Naive B cell (primary cell): ENCODE measurements around the gene LARP4B. TPM values are rescaled to one million over a fixed set of nuclear protein-coding genes. Genes with fewer than 3 reads are reported as not detected.
"Not testable (repeated sequence)": the region's sequence is repeated elsewhere in the genome, so short reads cannot be mapped to it uniquely, and the experiment has no call there.

Experiments used
- ATAC-seq, 2 donors: fragments of 150-1000 bp; cut with Tn5 transposase; 2 replicates each; pipeline ENCODE4 v1.10.0; 2021; ENCODE audit warnings: low read depth in 2 of 2, mild to moderate bottlenecking in 2 of 2, moderate library complexity in 2 of 2
- DNase-seq: peaks from one replicate; pipeline ENCODE4 v3.0.0; 2022
- H3K27ac Mint-ChIP-seq, 6 donors: one replicate each; pipeline ENCODE4 v1.8.0; 2020 to 2022; ENCODE audit warnings: mild to moderate bottlenecking in 6 of 6, mixed read lengths in 6 of 6, moderate library complexity in 5 of 6, inconsistent platforms in 2 of 6
- H3K27me3 Mint-ChIP-seq, 3 donors: one replicate each; pipeline ENCODE4 v1.8.0; 2021 to 2022; ENCODE audit warnings: mixed read lengths in 3 of 3, mild to moderate bottlenecking in 1 of 3
- H3K36me3 Mint-ChIP-seq, 2 donors: one replicate each; pipeline ENCODE4 v1.8.0; 2020 to 2022; ENCODE audit warnings: mixed read lengths in 2 of 2, inconsistent platforms in 1 of 2, mild to moderate bottlenecking in 1 of 2
- H3K4me1 Mint-ChIP-seq, 3 donors: one replicate each; pipeline ENCODE4 v1.8.0; 2020 to 2022; ENCODE audit warnings: mixed read lengths in 3 of 3, inconsistent platforms in 1 of 3, mild to moderate bottlenecking in 1 of 3, moderate library complexity in 1 of 3
- H3K4me3 Mint-ChIP-seq, 8 donors: one replicate each; pipeline ENCODE4 v1.8.0; 2020 to 2022; ENCODE audit warnings: mild to moderate bottlenecking in 8 of 8, mixed read lengths in 8 of 8, moderate library complexity in 8 of 8, inconsistent platforms in 2 of 8
- H3K9me3 Mint-ChIP-seq, 7 donors: one replicate each; pipeline ENCODE4 v1.8.0; 2020 to 2022; ENCODE audit warnings: mixed read lengths in 7 of 7, mild to moderate bottlenecking in 5 of 7, inconsistent platforms in 2 of 7, moderate library complexity in 1 of 7
- polyA plus RNA-seq, 6 donors: library from polyadenylated mRNA; unstranded; fragments of 300-500 nt; fragmentation: Illumina TruSeq; gene quantifications; one replicate each; pipeline ENCODE4 v1.2.3, GENCODE V29; 2021; ENCODE audit warnings: low read depth in 6 of 6

The LARP4B gene
- polyA plus RNA-seq, 6 donors from 2014 or later: 19.3 to 42.8 (median 33.1) TPM

DNA sequence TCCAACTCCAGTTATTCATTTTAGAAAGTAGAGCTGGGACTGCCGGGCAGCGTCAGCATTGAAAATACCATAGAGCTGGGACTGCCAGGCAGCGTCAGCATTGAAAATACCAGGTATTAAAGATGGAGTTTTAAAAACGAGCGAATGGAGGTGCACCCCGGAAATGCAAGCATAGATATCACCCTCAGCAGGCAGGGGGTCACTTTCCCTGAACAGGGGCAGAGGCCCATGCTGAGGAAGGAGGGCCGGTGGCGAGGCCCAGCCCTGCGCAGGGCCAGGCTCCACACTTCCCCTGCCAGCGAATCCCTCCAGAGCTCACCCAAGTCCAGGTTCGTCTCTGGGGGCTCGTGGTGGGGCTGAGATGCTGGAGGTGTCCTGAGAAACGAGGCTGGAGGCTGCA is 157.3 kb downstream of the LARP4B start:
- no peaks in the 10 kb centered on the region for H3K36me3 Mint-ChIP-seq
- H3K4me1 Mint-ChIP-seq: no peaks in the 10 kb centered on the region
- DNase-seq (no peak), ATAC-seq (no peak)
- peaks cover 0 to 12% (median 5%) of the 10 kb centered on the region in 7 donors for H3K9me3 Mint-ChIP-seq
- H3K4me3 Mint-ChIP-seq: no peak overlapping the region
- H3K27ac Mint-ChIP-seq: peak overlapping the region in 1 of 6 donors; percentile 81
- H3K27me3 Mint-ChIP-seq: no peaks in the 10 kb centered on the region

DNA sequence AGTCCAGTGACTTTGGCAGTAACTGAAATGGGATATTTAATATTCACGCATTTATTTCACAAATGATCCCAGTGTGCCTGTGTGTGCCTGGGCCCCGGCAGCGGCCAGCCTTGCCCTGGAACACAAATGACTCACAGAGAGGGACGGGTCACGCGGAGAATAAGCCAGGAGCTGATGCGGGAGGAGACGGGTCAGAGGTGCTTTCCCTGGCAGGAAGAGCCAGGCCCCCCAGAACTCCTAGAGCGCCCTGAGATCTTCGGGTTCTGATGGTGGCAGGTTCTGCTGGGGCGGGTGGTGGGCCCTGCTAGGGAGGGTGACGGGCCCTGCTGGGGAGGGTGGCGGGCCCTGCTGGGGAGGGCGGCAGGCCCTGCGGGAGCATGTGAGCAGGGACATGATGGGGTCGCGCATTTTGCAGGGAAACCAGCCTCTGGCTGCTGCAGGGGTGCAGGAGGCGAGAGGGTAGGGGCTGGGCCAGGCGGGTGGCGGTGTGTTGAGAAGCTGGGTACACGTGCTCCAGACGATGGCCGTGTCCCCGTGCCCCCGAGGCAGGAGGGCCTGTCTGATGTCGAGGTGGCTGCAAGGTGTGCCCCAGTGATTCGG is 157.8 kb downstream of the LARP4B start:
- H3K4me1 Mint-ChIP-seq: no peaks in the 10 kb centered on the region

DNA sequence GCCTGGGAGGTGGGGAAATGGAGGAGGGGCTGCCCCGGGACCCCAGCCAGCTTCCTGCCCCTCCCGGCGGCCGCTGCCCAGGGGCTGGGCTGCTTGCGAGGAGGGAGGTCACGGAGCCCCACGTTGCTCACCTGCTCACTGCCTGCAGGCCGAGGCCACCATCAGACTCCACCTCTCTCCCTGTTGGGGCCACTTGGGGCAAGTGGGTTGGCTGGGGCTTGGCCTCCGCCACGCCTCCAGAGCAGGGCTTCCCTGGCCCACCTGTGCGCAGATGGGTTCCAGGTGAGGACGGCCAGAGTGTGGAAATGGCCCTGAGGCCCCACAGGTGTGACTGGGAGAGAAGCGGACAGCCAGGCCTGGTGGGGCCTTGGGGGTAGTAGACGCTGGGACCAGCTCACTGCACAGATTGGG is 159.3 kb downstream of the LARP4B start:
- no peak for DNase-seq
- Mint-ChIP-seq H3K27me3 (peaks cover 0 to 3% (median 0%) of the 10 kb centered on the region in 3 donors), H3K27ac (no peak overlapping the region), H3K4me3 (no peak overlapping the region), H3K9me3 (peaks cover 2 to 29% (median 19%) of the 10 kb centered on the region in 7 donors), H3K36me3 (no peaks in the 10 kb centered on the region), H3K4me1 (no peaks in the 10 kb centered on the region)
- no peak for ATAC-seq

More for the DNA sequence above, 157.8 kb downstream of the LARP4B start:
- Mint-ChIP-seq H3K9me3 (peaks cover 0 to 18% (median 7%) of the 10 kb centered on the region in 7 donors), H3K27me3 (no peaks in the 10 kb centered on the region), H3K27ac (no peak overlapping the region), H3K36me3 (no peaks in the 10 kb centered on the region), H3K4me3 (no peak overlapping the region)
- no peak for ATAC-seq
- DNase-seq: no peak

DNA sequence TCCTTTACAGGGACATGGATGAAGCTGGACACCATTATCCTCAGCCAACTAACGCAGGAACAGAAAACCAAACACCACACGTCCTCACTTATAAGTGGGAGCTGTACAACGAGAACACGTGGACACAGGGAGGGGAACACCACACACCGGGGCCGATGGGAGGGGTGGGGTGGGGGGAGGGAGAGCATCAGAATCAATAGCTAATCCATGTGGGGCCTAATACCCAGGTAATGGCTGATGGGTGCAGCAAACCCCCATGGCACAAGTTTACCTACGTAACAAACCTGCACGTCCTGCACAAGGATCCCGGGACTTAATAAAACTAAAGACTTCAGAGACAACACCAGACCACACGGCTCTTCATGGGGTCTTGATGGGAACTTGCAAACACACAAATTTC is 159.9 kb downstream of the LARP4B start:
- no peaks in the 10 kb centered on the region for H3K4me1 Mint-ChIP-seq
- no peak for ATAC-seq
- no peak overlapping the region for H3K4me3 Mint-ChIP-seq
- DNase-seq: no peak
- no peak overlapping the region for H3K27ac Mint-ChIP-seq
- peaks cover 3 to 32% (median 20%) of the 10 kb centered on the region in 7 donors for H3K9me3 Mint-ChIP-seq
- H3K27me3 Mint-ChIP-seq: peaks cover 0 to 4% (median 0%) of the 10 kb centered on the region in 3 donors
- H3K36me3 Mint-ChIP-seq: no peaks in the 10 kb centered on the region

DNA sequence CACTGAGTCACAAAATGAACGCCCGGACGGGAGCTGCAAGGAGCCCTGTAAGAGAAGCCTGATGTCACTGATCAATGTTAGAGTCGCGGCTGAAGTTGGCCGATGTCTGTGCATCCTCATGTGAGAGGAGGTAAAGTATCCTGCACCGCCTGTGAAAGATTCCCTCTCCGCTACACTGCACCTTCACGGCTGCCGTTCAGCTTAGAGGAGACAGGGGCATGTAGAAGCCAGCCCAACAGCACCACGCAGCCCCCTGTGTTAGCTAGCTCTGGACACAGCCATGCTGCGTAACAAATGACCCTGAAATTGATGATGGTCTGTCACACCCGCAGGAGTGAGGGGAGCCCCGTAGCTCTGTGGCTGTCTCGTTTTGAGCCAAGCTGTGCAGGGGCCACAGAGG is 160.5 kb downstream of the LARP4B start:
- ATAC-seq: no peak
- Mint-ChIP-seq H3K27me3 (peaks cover 0 to 4% (median 0%) of the 10 kb centered on the region in 3 donors), H3K27ac (peak overlapping the region in 1 of 6 donors; percentile 32), H3K9me3 (peaks cover 3 to 32% (median 20%) of the 10 kb centered on the region in 7 donors), H3K4me3 (no peak overlapping the region), H3K4me1 (no peaks in the 10 kb centered on the region), H3K36me3 (no peaks in the 10 kb centered on the region)
- no peak for DNase-seq

DNA sequence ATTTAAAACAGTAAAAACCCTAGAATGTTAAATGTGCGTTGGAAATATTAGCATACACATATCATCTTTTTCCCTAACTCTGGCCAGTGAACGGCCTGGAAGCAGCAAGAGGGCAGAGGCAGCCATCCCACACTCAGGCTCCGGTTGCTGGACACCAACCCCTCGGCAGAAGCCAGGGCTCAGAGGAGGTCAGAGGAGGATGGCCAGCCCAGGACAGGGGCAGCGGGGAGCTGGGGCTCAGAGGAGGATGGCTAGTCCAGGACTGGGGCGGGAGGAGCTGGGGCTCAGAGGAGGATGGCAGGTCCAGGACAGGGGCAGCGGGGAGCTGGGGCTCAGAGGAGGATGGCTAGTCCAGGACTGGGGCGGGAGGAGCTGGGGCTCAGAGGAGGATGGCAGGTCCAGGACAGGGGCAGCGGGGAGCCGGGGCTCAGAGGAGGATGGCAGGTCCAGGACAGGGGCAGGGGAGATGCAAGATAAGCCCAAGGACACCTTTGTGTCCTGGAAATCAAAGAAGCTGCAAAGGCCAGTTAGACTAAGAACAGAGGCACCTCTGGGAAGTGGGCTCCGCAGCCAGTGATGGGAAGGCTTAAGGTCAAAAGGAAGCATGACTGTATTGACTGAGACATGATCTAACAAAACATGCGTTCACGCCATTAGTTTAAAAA is 161.3 kb downstream of the LARP4B start:
- not testable (repeated sequence) for ATAC-seq, H3K27me3 Mint-ChIP-seq, DNase-seq, H3K27ac Mint-ChIP-seq, H3K4me1 Mint-ChIP-seq, H3K36me3 Mint-ChIP-seq, H3K4me3 Mint-ChIP-seq
- H3K9me3 Mint-ChIP-seq: peaks cover 3 to 35% (median 20%) of the 10 kb centered on the region in 7 donors

DNA sequence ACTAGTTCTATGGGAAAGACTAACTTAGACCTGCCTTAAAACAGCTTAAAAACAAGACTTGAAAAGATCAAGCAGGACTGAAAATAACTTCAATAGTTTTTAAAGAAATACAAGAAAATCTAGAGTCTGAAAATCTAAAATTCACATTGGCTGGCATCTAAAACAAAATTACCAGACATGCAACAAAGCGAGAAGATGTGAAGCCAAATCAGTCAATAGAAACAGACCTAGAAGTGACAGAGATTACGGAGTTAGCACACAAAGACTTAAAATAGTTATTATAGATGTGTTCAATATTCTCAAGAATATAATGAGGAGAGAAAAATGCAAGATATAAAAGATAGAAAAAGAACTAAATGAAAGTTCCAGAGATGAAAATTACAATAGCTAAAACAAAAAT is 163.7 kb downstream of the LARP4B start:
- peaks cover 7 to 9% of the 10 kb centered on the region in 2 donors for H3K36me3 Mint-ChIP-seq
- no peak overlapping the region for H3K4me3 Mint-ChIP-seq
- H3K9me3 Mint-ChIP-seq: peaks cover 9 to 59% (median 38%) of the 10 kb centered on the region in 7 donors

DNA sequence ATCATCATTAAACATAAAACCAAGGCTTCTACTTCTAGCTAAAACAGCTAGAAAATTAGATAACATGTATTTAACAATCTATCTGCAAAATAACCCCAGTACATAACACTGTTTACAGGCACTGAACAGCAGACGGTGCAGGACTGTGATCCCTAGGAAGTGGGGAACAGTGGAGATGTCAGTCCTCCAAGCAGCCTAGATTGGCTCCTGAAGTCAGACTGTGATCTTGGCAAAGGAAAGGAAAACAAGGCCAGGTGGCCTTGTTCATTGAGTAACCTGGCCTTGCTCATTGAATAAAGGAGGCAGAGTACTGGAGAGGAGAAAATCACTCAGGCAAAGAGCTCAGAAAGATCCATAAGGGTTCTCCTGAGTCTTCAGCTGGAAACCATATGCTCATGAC is 164.3 kb downstream of the LARP4B start:
- no peak overlapping the region for H3K27ac Mint-ChIP-seq
- peaks cover 8 to 15% of the 10 kb centered on the region in 2 donors for H3K36me3 Mint-ChIP-seq
- no peaks in the 10 kb centered on the region for H3K4me1 Mint-ChIP-seq
- ATAC-seq (no peak), DNase-seq (no peak)
- no peak overlapping the region for H3K4me3 Mint-ChIP-seq
- peaks cover 13 to 16% (median 15%) of the 10 kb centered on the region in 3 donors for H3K27me3 Mint-ChIP-seq
- H3K9me3 Mint-ChIP-seq: peaks cover 15 to 64% (median 44%) of the 10 kb centered on the region in 7 donors

More for the DNA sequence above, 163.7 kb downstream of the LARP4B start:
- no peaks in the 10 kb centered on the region for H3K4me1 Mint-ChIP-seq
- H3K27ac Mint-ChIP-seq: no peak overlapping the region
- peaks cover 8 to 11% (median 9%) of the 10 kb centered on the region in 3 donors for H3K27me3 Mint-ChIP-seq
- ATAC-seq (no peak), DNase-seq (no peak)

DNA sequence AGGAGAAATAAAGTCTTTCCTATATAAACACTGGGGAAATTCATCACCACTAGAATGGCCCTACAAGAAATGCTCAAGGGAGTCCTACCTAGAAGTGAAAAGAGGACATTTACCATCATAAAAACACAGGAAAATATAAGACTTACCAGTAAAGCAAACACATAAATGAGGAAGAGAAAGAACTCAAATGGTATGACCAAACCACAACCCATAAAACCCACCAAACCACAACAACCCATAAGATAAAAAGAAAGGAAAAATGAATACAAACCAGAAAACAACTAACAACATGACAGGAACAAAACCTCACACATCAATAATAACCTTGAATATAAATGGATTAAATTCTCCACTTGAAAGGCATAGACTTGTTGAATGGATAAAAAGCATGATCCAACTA is 170.1 kb downstream of the LARP4B start:
- Mint-ChIP-seq H3K36me3 (peaks cover 20 to 35% of the 10 kb centered on the region in 2 donors), H3K4me1 (peaks cover 0 to 6% (median 0%) of the 10 kb centered on the region in 3 donors), H3K27ac (no peak overlapping the region), H3K4me3 (peak overlapping the region in 1 of 8 donors; percentile 41), H3K9me3 (peaks cover 29 to 58% (median 45%) of the 10 kb centered on the region in 7 donors), H3K27me3 (peaks cover 12 to 24% (median 22%) of the 10 kb centered on the region in 3 donors)
- ATAC-seq: no peak
- DNase-seq: no peak

DNA sequence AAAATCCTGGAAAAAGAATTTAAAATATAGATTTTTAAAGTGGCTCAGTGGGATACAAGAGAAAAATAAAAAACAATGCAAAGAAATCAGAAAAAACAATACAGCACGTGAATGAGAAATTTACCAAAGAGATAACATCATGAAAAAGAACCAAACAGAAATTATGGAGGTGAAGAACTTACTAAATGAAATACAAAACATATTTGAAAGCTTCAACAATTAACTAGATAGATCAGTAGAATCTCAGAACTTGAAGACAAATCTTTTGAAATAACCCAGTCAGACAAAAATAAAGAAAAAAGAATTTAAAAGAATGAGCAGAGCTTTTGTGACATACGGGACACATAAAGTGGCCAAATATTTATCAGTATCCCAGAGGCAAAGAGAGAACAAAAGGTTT is 170.9 kb downstream of the LARP4B start:
- no peak for DNase-seq
- no peak for ATAC-seq
- Mint-ChIP-seq H3K4me3 (peak overlapping the region in 1 of 8 donors; percentile 65), H3K27me3 (peaks cover 12 to 26% (median 24%) of the 10 kb centered on the region in 3 donors), H3K27ac (no peak overlapping the region), H3K36me3 (peaks cover 20 to 35% of the 10 kb centered on the region in 2 donors), H3K4me1 (peaks cover 0 to 6% (median 0%) of the 10 kb centered on the region in 3 donors), H3K9me3 (peaks cover 29 to 60% (median 46%) of the 10 kb centered on the region in 7 donors)

DNA sequence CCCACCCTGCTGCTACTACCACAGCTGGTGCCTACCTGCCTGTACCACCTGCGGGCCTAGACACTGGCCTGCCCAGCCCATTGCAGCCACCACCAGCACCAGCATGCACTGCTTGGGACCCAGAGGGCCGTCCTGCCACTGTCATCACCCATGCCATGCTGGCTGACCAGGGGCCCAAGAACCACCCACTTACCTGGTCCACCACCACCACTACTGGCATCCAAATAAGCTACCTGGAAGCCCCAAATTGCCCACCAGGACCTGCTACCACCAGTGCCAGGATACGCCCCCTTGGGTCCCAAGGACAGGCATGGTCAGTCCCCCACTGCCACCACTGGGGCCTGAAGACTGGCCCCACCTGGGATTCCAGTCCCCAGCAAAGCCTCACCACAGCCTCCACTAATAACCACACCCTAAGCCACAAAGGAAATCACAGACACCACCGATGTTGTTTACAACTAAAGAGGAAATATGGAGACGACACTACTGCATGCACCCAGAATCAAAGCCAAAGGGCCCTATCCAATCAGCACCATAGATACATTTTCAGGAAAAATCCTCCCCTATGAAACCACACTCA is 171.5 kb downstream of the LARP4B start:
- Mint-ChIP-seq H3K27ac (no peak overlapping the region), H3K4me3 (no peak overlapping the region), H3K4me1 (peaks cover 0 to 6% (median 0%) of the 10 kb centered on the region in 3 donors), H3K9me3 (peaks cover 34 to 63% (median 49%) of the 10 kb centered on the region in 7 donors), H3K27me3 (peaks cover 12 to 32% (median 28%) of the 10 kb centered on the region in 3 donors), H3K36me3 (peaks cover 20 to 39% of the 10 kb centered on the region in 2 donors)
- ATAC-seq: no peak
- no peak for DNase-seq
